HG03520 (cell line): ENCODE data around the gene SERTM2.

Experiments
- ATAC-seq: cut with Tn5 transposase; IDR thresholded peaks from one replicate; pipeline ENCODE4 v1.9.1; 2021; ENCODE audit warnings: mild to moderate bottlenecking, moderate library complexity; ENCODE audit not compliant: unreplicated experiment

Gene SERTM2

DNA sequence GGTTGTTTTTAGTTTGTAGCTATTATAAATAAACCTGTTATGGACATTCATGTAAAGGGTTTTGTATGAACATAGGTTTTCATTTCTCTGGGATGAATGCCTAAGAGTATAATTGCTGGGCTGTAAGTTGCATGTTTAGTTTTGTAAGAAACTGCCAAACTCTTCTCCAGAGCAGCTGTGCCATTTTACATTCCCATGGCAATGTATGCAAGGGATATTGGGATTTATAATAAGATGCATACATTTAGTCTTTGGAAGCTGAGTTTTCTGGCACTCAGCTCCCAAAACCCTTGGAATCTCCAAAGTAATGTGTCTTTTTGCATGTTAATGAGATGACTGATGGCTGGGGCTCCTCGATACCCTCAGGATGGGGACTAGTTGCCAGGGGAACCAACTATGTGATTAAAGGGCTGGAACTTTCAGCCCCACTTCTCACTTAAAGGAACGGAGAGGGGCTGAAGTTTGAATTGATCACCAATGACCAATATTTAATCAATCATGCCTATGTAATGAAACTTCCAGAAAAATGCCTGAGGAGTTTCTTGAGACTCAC, 44.0 kb downstream of the SERTM2 start:
- no peak for ATAC-seq

DNA sequence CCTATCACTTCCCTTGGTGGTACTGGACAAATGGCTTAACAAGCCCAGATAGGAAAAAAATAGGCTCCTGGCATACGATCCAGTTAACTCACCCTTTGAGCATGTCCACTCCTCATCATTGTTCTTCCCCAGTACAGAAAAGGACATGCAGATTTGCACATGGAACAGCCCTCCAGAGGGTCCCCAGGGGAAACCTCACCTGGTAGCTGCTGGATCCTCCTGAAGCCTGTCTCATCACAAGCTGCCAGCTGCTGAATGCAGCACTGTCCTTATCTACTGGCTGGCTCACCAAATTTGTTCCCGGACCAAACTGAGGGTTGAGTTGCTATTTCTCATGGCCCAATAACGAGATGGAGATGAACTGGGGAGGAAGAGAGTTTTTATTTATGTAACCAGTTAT, 49.4 kb downstream of the SERTM2 start:
- no peak for ATAC-seq

DNA sequence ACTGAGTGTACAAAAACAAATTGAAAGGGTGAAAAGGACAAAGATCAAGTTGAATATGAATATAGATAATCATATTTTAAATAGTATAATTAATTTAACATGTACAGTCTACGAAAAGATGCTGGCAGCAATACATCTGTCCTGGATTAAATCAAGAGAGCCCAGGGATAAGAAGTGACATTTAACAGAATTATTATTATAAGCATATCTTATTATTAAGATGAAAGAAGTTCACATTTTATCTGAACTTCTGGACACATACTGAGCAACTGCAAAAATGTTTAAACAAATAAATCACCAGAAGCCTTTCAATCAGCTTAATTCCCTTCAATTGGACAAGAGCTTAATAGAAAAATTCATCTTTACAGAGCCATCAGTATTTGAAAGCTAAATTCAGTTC, 50.4 kb downstream of the SERTM2 start:
- ATAC-seq: no peak

DNA sequence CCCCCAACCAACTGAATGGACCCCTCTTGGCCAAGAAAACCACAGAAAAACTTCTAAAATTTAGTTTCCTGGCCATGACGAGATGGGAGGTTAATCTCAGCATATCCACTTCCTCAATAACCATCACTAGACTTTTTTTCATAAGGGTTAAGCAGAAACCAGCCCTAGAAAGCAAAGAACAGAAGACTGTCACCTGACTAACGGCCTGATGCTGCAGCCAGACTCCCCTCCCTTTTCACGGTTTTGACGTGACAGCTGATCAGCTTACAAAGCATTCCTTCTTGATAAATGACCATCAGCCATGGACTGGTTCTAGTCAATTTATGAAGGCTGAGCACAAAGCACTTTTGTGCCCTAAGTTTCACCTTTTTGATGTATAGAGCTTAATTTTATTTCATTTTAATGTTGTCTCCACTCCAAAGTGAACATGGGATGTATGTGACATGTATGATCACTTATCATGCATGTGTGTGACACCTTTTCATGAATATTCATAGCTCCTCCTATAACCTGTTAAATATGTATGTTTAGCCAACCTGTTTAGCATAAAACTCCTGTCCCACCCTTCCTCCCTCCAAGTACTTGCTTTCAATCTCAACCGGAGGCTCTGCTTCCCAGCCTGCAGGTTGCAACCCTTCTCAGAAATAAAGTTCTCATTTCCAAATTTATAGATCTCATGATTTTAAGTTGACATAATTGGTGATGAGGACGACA, 56.3 kb downstream of the SERTM2 start:
- no peak for ATAC-seq

DNA sequence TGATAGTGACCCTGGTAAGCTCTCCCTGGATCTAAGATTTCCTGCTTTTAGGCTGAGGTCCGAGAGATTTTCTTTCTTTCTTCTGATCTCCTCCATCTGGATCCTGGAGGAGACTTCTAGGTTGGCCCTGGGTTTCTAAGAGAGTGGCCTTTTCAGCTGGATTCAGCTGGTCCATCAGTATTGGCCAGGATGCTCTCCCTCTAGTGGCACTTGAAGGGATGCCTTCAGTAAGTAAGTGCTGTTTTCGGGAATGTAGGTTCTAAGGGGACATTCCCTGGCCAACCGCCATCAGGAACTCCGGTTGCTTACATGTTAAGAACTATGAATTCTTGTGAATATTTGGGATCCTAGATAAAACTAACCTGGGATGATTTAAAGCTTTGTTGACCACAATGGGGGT, 56.9 kb downstream of the SERTM2 start:
- ATAC-seq: no peak

DNA sequence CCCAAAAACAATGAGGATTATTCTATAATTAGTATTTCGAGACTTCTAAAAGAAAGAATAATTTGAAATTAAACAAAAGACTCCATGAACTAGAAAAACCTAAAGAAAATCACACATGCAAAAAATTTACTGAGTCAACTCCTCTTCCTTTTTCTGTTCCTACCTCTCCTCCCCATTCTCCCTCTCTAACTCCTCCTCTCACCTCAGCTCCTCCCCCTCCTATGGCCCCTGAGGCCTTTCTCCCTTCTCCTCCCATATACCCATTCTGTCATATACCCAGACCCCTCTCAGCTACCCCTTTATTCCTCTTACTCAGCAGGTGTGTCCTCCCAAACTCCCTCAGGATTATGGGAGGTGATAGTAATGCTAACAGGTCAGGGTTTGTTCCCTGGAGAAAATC, 57.4 kb downstream of the SERTM2 start:
- no peak for ATAC-seq
